IMR-90 (cell line): ENCODE results near the gene RNU5D-1. TPM values are rescaled to one million over a fixed set of nuclear protein-coding genes. Genes with fewer than 3 reads are reported as not detected.

Source experiments
- ATAC-seq: fragments of 200-7000 bp; cut with Tn5 transposase; 2 replicates; pipeline ENCODE4 v1.9.1; 2020; ENCODE audit warnings: low read depth, mild to moderate bottlenecking, moderate library complexity
- BruUV-seq: library from RNA; stranded (reverse); fragments of 400-500 nt; replicated peaks from 2 replicates; lab custom pipeline; 2021; lab: Mats Ljungman, UMichigan
- CTCF ChIA-PET: fragments of 300-600 bp; formaldehyde crosslinking; extraction: SDS; loops from one replicate; lab custom pipeline; 2021; ENCODE audit warnings: antibody characterized with exemption; lab: Yijun Ruan, JAX
- POLR2A ChIA-PET: fragments of 300-600 bp; sonication (Branson Sonifier 250); formaldehyde crosslinking; loops from one replicate; lab custom pipeline; 2022; ENCODE audit warnings: antibody characterized with exemption; ENCODE audit not compliant: unreplicated experiment; lab: Charles Lee
- DNase-seq: peaks from one replicate; pipeline ENCODE4 v3.0.0; 2013
- H2AFZ ChIP-seq: replicated peaks from 2 replicates; pipeline ENCODE3; 2013; ENCODE audit warnings: low read length, mild to moderate bottlenecking; ENCODE audit not compliant: poor library complexity
- H2AK5ac ChIP-seq: 2 replicates; pipeline ENCODE4 v1.6.1; 2013; ENCODE audit warnings: low read depth, low read length, inconsistent platforms
- H2AK9ac ChIP-seq: replicated peaks from 2 replicates; pipeline ENCODE3; 2013; ENCODE audit warnings: mild to moderate bottlenecking, low read depth, low read length, moderate library complexity; ENCODE audit not compliant: poor library complexity
- H2BK120ac ChIP-seq: 2 replicates; pipeline ENCODE4 v1.6.1; 2013; ENCODE audit warnings: low read depth, low read length, inconsistent platforms
- H2BK15ac ChIP-seq: 3 replicates; pipeline ENCODE4 v1.6.1; 2013; ENCODE audit warnings: low read depth, low read length, inconsistent platforms
- H2BK20ac ChIP-seq: 2 replicates; pipeline ENCODE4 v1.6.1; 2013; ENCODE audit warnings: low read depth, mild to moderate bottlenecking, inconsistent platforms, low read length, moderate library complexity
- H2BK5ac ChIP-seq: 2 replicates; pipeline ENCODE4 v1.6.1; 2013; ENCODE audit warnings: mild to moderate bottlenecking, low read depth, low read length, inconsistent platforms; ENCODE audit not compliant: poor library complexity, severe bottlenecking
- H3K14ac ChIP-seq: replicated peaks from 2 replicates; pipeline ENCODE4 v1.6.1; 2013; ENCODE audit warnings: low read depth, low read length, inconsistent platforms
- H3K18ac ChIP-seq: 2 replicates; pipeline ENCODE4 v1.6.1; 2013; ENCODE audit warnings: low read depth, low read length, control low read depth
- H3K23ac ChIP-seq: 2 replicates; pipeline ENCODE4 v1.6.1; 2013; ENCODE audit warnings: low read depth, low read length, inconsistent platforms
- H3K27ac ChIP-seq: 2 replicates; pipeline ENCODE4 v1.5.1; 2013; ENCODE audit warnings: mild to moderate bottlenecking, control low read depth, low read length; ENCODE audit not compliant: insufficient read depth
- H3K27me3 ChIP-seq: 2 replicates; pipeline ENCODE4 v1.6.1; 2013; ENCODE audit warnings: low read length; ENCODE audit not compliant: control insufficient read depth, insufficient read depth
- H3K36me3 ChIP-seq: 2 replicates; pipeline ENCODE4 v1.6.1; 2013; ENCODE audit warnings: low read length, mixed read lengths; ENCODE audit not compliant: control insufficient read depth, insufficient read depth
- H3K4ac ChIP-seq: 2 replicates; pipeline ENCODE4 v1.6.1; 2013; ENCODE audit warnings: low read depth, low read length, inconsistent platforms
- H3K4me1 ChIP-seq: 2 replicates; pipeline ENCODE4 v1.6.1; 2013; ENCODE audit warnings: low read length, mixed read lengths; ENCODE audit not compliant: control insufficient read depth, insufficient read depth
- H3K4me2 ChIP-seq: 2 replicates; pipeline ENCODE4 v1.6.1; 2013; ENCODE audit warnings: low read depth, mild to moderate bottlenecking, control low read depth, low read length, moderate library complexity
- H3K4me3 ChIP-seq: 2 replicates; pipeline ENCODE4 v1.5.1; 2013; ENCODE audit warnings: low read depth, mild to moderate bottlenecking, control low read depth, low read length, moderate library complexity; ENCODE audit not compliant: insufficient read depth
- H3K56ac ChIP-seq: 2 replicates; pipeline ENCODE4 v1.6.1; 2013; ENCODE audit warnings: low read length, inconsistent platforms; ENCODE audit not compliant: insufficient read depth; ENCODE audit errors: extremely low read depth
- H3K79me1 ChIP-seq, 2 experiments: 2 replicates each; pipeline ENCODE4 v1.6.1; 2013; ENCODE audit warnings: low read length in 2 of 2, inconsistent platforms in 1 of 2, low read depth in 1 of 2
- H3K9ac ChIP-seq: 2 replicates; pipeline ENCODE4 v1.6.1; 2013; ENCODE audit warnings: low read depth, low read length, control low read depth
- H3K9me1 ChIP-seq: 2 replicates; pipeline ENCODE4 v1.6.1; 2013; ENCODE audit warnings: low read length, inconsistent platforms; ENCODE audit not compliant: insufficient read depth
- H3K9me3 ChIP-seq: 2 replicates; pipeline ENCODE4 v1.6.1; 2013; ENCODE audit warnings: low read length; ENCODE audit not compliant: control insufficient read depth, insufficient read depth
- H4K20me1 ChIP-seq: 2 replicates; pipeline ENCODE4 v1.6.1; 2013; ENCODE audit warnings: low read length, inconsistent platforms; ENCODE audit not compliant: insufficient read depth
- H4K5ac ChIP-seq: 2 replicates; pipeline ENCODE4 v1.6.1; 2013; ENCODE audit warnings: mild to moderate bottlenecking, low read depth, low read length, control low read depth
- H4K8ac ChIP-seq, 2 experiments: 2 replicates each; pipeline ENCODE4 v1.6.1; 2013; ENCODE audit warnings: low read depth in 2 of 2, low read length in 2 of 2, control low read depth in 1 of 2, inconsistent platforms in 1 of 2
- H4K91ac ChIP-seq: 2 replicates; pipeline ENCODE4 v1.6.1; 2013; ENCODE audit warnings: low read depth, low read length, inconsistent platforms; ENCODE audit not compliant: insufficient read depth
- BHLHE40 ChIP-seq: fragments of 150-350 bp; IDR thresholded peaks from 2 replicates; pipeline ENCODE4 v1.6.1; 2016; ENCODE audit warnings: mild to moderate bottlenecking, low read depth, low read length
- CHD1 ChIP-seq: IDR thresholded peaks from 2 replicates; pipeline ENCODE4 v1.6.1; 2012; ENCODE audit warnings: low read depth, low read length, improper control_type of control experiment
- CTCF ChIP-seq: conservative IDR thresholded peaks from 2 replicates; pipeline ENCODE4 v1.5.1; 2012; ENCODE audit warnings: mild to moderate bottlenecking, low read depth, low read length, improper control_type of control experiment
- MXI1 ChIP-seq: IDR thresholded peaks from 2 replicates; pipeline ENCODE4 v1.6.1; 2012; ENCODE audit warnings: low read depth, mild to moderate bottlenecking, low read length, moderate library complexity, borderline replicate concordance
- RAD21 ChIP-seq: IDR thresholded peaks from 2 replicates; pipeline ENCODE4 v1.6.1; 2012; ENCODE audit warnings: low read length, improper control_type of control experiment
- SMC3 ChIP-seq: fragments of 150-350 bp; IDR thresholded peaks from 2 replicates; pipeline ENCODE4 v1.6.1; 2016; ENCODE audit warnings: low read depth, mild to moderate bottlenecking, antibody characterized with exemption, low read length, moderate library complexity
- WGBS, 2 experiments: methylation state at CpG; one replicate each; pipeline versions ENCODE4 v1.1.5 to v1.1.7; 2013; ENCODE audit warnings: missing lambda C conversion rate in 2 of 2; ENCODE audit not compliant: insufficient read length in 1 of 2; ENCODE audit errors: extremely low coverage in 2 of 2; 5-methylcytosine and 5-hydroxymethylcytosine counted together
- dilution Hi-C: fragments of 300-500 bp; cut with HindIII; formaldehyde crosslinking; loops from one replicate; pipeline ENCODE4 v1.14.3; 2018; ENCODE audit warnings: low sequenced_read_pairs; ENCODE audit not compliant: unreplicated experiment
- in situ Hi-C: fragments of 300-500 bp; cut with MboI; formaldehyde crosslinking; loops from 3 replicates; pipeline ENCODE4 v1.14.3; 2019; ENCODE audit warnings: low sequenced_read_pairs, inconsistent platforms, mixed read lengths
- intact Hi-C: fragments of 100-400 bp; cut with micrococcal nuclease; formaldehyde crosslinking; loops from 2 replicates; pipeline ENCODE4 v1.10.0; 2022
- polyA plus RNA-seq, 3 experiments: library from polyadenylated mRNA; depleted of rRNA; stranded (reverse); fragments of >200 nt; gene quantifications; 2 replicates each; pipeline ENCODE4 v1.2.3, GENCODE V29; 2012; ENCODE audit warnings: low replicate concordance in 1 of 3
- total RNA-seq: library from RNA; depleted of rRNA; stranded (reverse); fragments of >200 nt; gene quantifications from 2 replicates; pipeline ENCODE4 v1.2.3, GENCODE V29; 2012

Gene RNU5D-1
- total and polyA plus RNA-seq, 2 of the 4 experiments (the other 2 are of a cell fraction): not detected

- Histone ChIP-seq H4K5ac (no peak overlapping the region), H3K56ac (no peak overlapping the region), H4K91ac (no peak overlapping the region), H3K4me1 (peaks cover 5% of the 10 kb centered on the region), H3K9me1 (no peaks in the 10 kb centered on the region; the same call in 1 of the 2 replicates), H2BK15ac (no peak overlapping the region), H3K36me3 (no peaks in the 10 kb centered on the region), H2AK5ac (no peak overlapping the region), H3K79me1 (no peaks in the 10 kb centered on the region; a peak in 1 of 4 replicates), H4K20me1 (no peaks in the 10 kb centered on the region), H3K4me2 (no peak overlapping the region), H2AFZ (peak overlapping the region; percentile 91), H2BK5ac (no peak overlapping the region), H3K27ac (no peak overlapping the region), H3K23ac (no peak overlapping the region), H3K4me3 (no peak overlapping the region), H3K4ac (0 out of 2 replicates have a peak overlapping the region, but pooled peaks have one; percentile 34), H3K14ac (no peak overlapping the region), H2BK20ac (no peak overlapping the region), H4K8ac (no peak overlapping the region), H2BK120ac (no peak overlapping the region), H3K9ac (no peak overlapping the region), H2AK9ac (peak overlapping the region; percentile 57), H3K18ac (no peak overlapping the region), H3K27me3 (peaks cover 2% of the 10 kb centered on the region; the same call in 1 of the 2 replicates), H3K9me3 (no peaks in the 10 kb centered on the region)
- BruUV-seq: no TSS peak
- TF ChIP-seq CHD1 (no peak), BHLHE40 (no peak), SMC3 (peak; percentile 49), CTCF (peak; percentile 84), MXI1 (no peak), RAD21 (peak; percentile 76)
- peak; percentile 73 for DNase-seq
- ChIA-PET POLR2A (interaction anchor here (0.6 kb wide), 1 partner anchor 11 kb away, joined by 4 read pairs; no protein-coding TSS in a partner anchor), CTCF (interaction anchor here (0.6 kb wide), 1 partner anchor 103 kb away, joined by 3 read pairs; no protein-coding TSS in a partner anchor)
- in situ Hi-C loops: no loop called here
- ATAC-seq: peak; percentile 95
- intact Hi-C loops: loop anchor here (5.0 kb wide), 1 partner anchor 587 kb away; no protein-coding TSS in a partner anchor
- WGBS, 2 experiments: 16% methylated on average over 8 of the region's 9 CpGs; no CpG with 5 or more reads in 1 of the 2 experiments
- dilution Hi-C loops: no loop called here
Observed at GRCh38 chr1:44714944-44715571, 15.9 kb downstream of the RNU5D-1 start.
